ENCODE measurements around the gene METTL14. TPM values are rescaled to one million over a fixed set of nuclear protein-coding genes. Genes with fewer than 3 reads are reported as not detected.
"Not testable (repeated sequence)": the region's sequence is repeated elsewhere in the genome, so short reads cannot be mapped to it uniquely, and the experiment has no call there.

Gene METTL14
- polyA plus RNA-seq (2013, experiment 1 of 2) = 25.0 TPM
- 22.3 TPM for polyA plus RNA-seq (2013, experiment 2 of 2)

GRCh38 chr4:118684873-118685811 lies at the start of gene METTL14:
METTL14 (plus strand) TSS chr4:118685392; CDS start chr4:118685535, 143 bp downstream.
- Histone ChIP-seq H3K27ac (replicated peaks; ENCODE audit: low read length) (peak within 1 kb of the TSS; percentile 66), H3K36me3 (replicated peaks in 1 of 2; ENCODE audit: control insufficient read depth in 2 of 2, insufficient read depth in 2 of 2, low read length in 2 of 2) (peaks cover 3 to 30% of the 10 kb centered on the region in 2 donors), H4K91ac (ENCODE audit: low read depth, low read length, poor library complexity) (no peak within 1 kb of the TSS), H3K4ac (ENCODE audit: low read length) (no peak within 1 kb of the TSS), H3K9ac (ENCODE audit: low read depth, low read length, poor library complexity) (peak within 1 kb of the TSS; percentile 89), H3K79me1 (ENCODE audit: low read depth, low read length) (no peaks in the 10 kb centered on the region), H3K27me3 (ENCODE audit: control insufficient read depth in 3 of 3, insufficient read depth in 3 of 3, low read depth in 1 of 3, low read length in 3 of 3) (no peaks in the 10 kb centered on the region), H4K8ac (ENCODE audit: low read depth, low read length) (no peak within 1 kb of the TSS), H2BK120ac (ENCODE audit: low read depth, low read length) (no peak within 1 kb of the TSS), H2AK5ac (ENCODE audit: low read depth, low read length) (no peak within 1 kb of the TSS), H3K4me3 (ENCODE audit: low read length in 2 of 2) (peak within 1 kb of the TSS; percentile 68 to 90), H2BK15ac (ENCODE audit: low read length) (no peak within 1 kb of the TSS), H3K14ac (ENCODE audit: low read length) (no peak within 1 kb of the TSS), H3K4me2 (ENCODE audit: insufficient read depth, low read length, poor library complexity, severe bottlenecking) (peak within 1 kb of the TSS; percentile 48), H2BK12ac (ENCODE audit: low read length) (no peak within 1 kb of the TSS), H3K9me3 (replicated peaks in 1 of 2; ENCODE audit: control insufficient read depth in 2 of 2, insufficient read depth in 1 of 2, low read depth in 1 of 2, low read length in 2 of 2) (no peaks in the 10 kb centered on the region), H3K18ac (ENCODE audit: low read length) (peak within 1 kb of the TSS; percentile 87), H3K23ac (ENCODE audit: low read depth, low read length, poor library complexity) (no peak within 1 kb of the TSS), H2AFZ (ENCODE audit: low read length) (peak within 1 kb of the TSS; percentile 93), H2BK5ac (ENCODE audit: low read length) (no peak within 1 kb of the TSS), H3K4me1 (ENCODE audit: control insufficient read depth in 2 of 2, insufficient read depth in 1 of 2, low read depth in 1 of 2, low read length in 2 of 2) (peaks cover 1 to 5% of the 10 kb centered on the region in 2 donors)
- peak; percentile 87 for DNase-seq (ENCODE audit: low spot score)
- no CpG with 5 or more reads among the region's 42 CpGs for WGBS, 2 donors (ENCODE audit: extremely low coverage in 2 of 2, insufficient read length in 2 of 2, insufficient replicate concordance in 1 of 2)

GRCh38 chr4:118636126-118636525 lies 49.1 kb upstream of the METTL14 start:
- H2BK15ac ChIP-seq (ENCODE audit: low read length); H4K8ac ChIP-seq (ENCODE audit: low read depth, low read length); H3K9ac ChIP-seq (ENCODE audit: low read depth, low read length, poor library complexity); H2BK120ac ChIP-seq (ENCODE audit: low read depth, low read length); H2BK5ac ChIP-seq (ENCODE audit: low read length); H3K14ac ChIP-seq (ENCODE audit: low read length); H3K79me1 ChIP-seq (ENCODE audit: low read depth, low read length); H3K4me1 ChIP-seq (ENCODE audit: control insufficient read depth in 2 of 2, insufficient read depth in 1 of 2, low read depth in 1 of 2, low read length in 2 of 2); H3K4ac ChIP-seq (ENCODE audit: low read length); DNase-seq (ENCODE audit: low spot score); H3K18ac ChIP-seq (ENCODE audit: low read length); H3K23ac ChIP-seq (ENCODE audit: low read depth, low read length, poor library complexity); H3K27ac ChIP-seq (replicated peaks; ENCODE audit: low read length); H3K9me3 ChIP-seq (replicated peaks in 1 of 2; ENCODE audit: control insufficient read depth in 2 of 2, insufficient read depth in 1 of 2, low read depth in 1 of 2, low read length in 2 of 2); H2AFZ ChIP-seq (ENCODE audit: low read length); H3K27me3 ChIP-seq (ENCODE audit: control insufficient read depth in 3 of 3, insufficient read depth in 3 of 3, low read depth in 1 of 3, low read length in 3 of 3); H3K4me2 ChIP-seq (ENCODE audit: insufficient read depth, low read length, poor library complexity, severe bottlenecking); H4K91ac ChIP-seq (ENCODE audit: low read depth, low read length, poor library complexity); H3K4me3 ChIP-seq (ENCODE audit: low read length in 2 of 2); H2AK5ac ChIP-seq (ENCODE audit: low read depth, low read length); H2BK12ac ChIP-seq (ENCODE audit: low read length): not testable (repeated sequence)
- peaks cover 0 to 18% of the 10 kb centered on the region in 2 donors for H3K36me3 ChIP-seq (replicated peaks in 1 of 2; ENCODE audit: control insufficient read depth in 2 of 2, insufficient read depth in 2 of 2, low read length in 2 of 2)
- no CpG with 5 or more reads among the region's 9 CpGs for WGBS, 2 donors (ENCODE audit: extremely low coverage in 2 of 2, insufficient read length in 2 of 2, insufficient replicate concordance in 1 of 2)

- not testable (repeated sequence) for H3K36me3 ChIP-seq (replicated peaks in 1 of 2; ENCODE audit: control insufficient read depth in 2 of 2, insufficient read depth in 2 of 2, low read length in 2 of 2); H3K79me1 ChIP-seq (ENCODE audit: low read depth, low read length); H3K4me3 ChIP-seq (ENCODE audit: low read length in 2 of 2); H3K14ac ChIP-seq (ENCODE audit: low read length); DNase-seq (ENCODE audit: low spot score); H2BK12ac ChIP-seq (ENCODE audit: low read length); H3K27me3 ChIP-seq (ENCODE audit: control insufficient read depth in 3 of 3, insufficient read depth in 3 of 3, low read depth in 1 of 3, low read length in 3 of 3); H2AK5ac ChIP-seq (ENCODE audit: low read depth, low read length); H3K9ac ChIP-seq (ENCODE audit: low read depth, low read length, poor library complexity); H3K27ac ChIP-seq (replicated peaks; ENCODE audit: low read length); H3K9me3 ChIP-seq (replicated peaks in 1 of 2; ENCODE audit: control insufficient read depth in 2 of 2, insufficient read depth in 1 of 2, low read depth in 1 of 2, low read length in 2 of 2); H3K4ac ChIP-seq (ENCODE audit: low read length); H2BK5ac ChIP-seq (ENCODE audit: low read length); H3K4me1 ChIP-seq (ENCODE audit: control insufficient read depth in 2 of 2, insufficient read depth in 1 of 2, low read depth in 1 of 2, low read length in 2 of 2); H2AFZ ChIP-seq (ENCODE audit: low read length); H2BK120ac ChIP-seq (ENCODE audit: low read depth, low read length); H4K8ac ChIP-seq (ENCODE audit: low read depth, low read length); H3K18ac ChIP-seq (ENCODE audit: low read length); H4K91ac ChIP-seq (ENCODE audit: low read depth, low read length, poor library complexity); H3K4me2 ChIP-seq (ENCODE audit: insufficient read depth, low read length, poor library complexity, severe bottlenecking); H3K23ac ChIP-seq (ENCODE audit: low read depth, low read length, poor library complexity); H2BK15ac ChIP-seq (ENCODE audit: low read length)
- WGBS, 2 donors (ENCODE audit: extremely low coverage in 2 of 2, insufficient read length in 2 of 2, insufficient replicate concordance in 1 of 2) = no CpG with 5 or more reads among the region's 5 CpGs
Observed at GRCh38 chr4:118664665-118665064, 20.5 kb upstream of the METTL14 start.

- H2BK12ac ChIP-seq (ENCODE audit: low read length); H4K8ac ChIP-seq (ENCODE audit: low read depth, low read length); H4K91ac ChIP-seq (ENCODE audit: low read depth, low read length, poor library complexity); H2BK5ac ChIP-seq (ENCODE audit: low read length); H3K79me1 ChIP-seq (ENCODE audit: low read depth, low read length); H3K9ac ChIP-seq (ENCODE audit: low read depth, low read length, poor library complexity); H3K9me3 ChIP-seq (replicated peaks in 1 of 2; ENCODE audit: control insufficient read depth in 2 of 2, insufficient read depth in 1 of 2, low read depth in 1 of 2, low read length in 2 of 2); H3K27ac ChIP-seq (replicated peaks; ENCODE audit: low read length); H2AK5ac ChIP-seq (ENCODE audit: low read depth, low read length); H3K4ac ChIP-seq (ENCODE audit: low read length); H3K4me1 ChIP-seq (ENCODE audit: control insufficient read depth in 2 of 2, insufficient read depth in 1 of 2, low read depth in 1 of 2, low read length in 2 of 2); H2BK15ac ChIP-seq (ENCODE audit: low read length); H2AFZ ChIP-seq (ENCODE audit: low read length); H2BK120ac ChIP-seq (ENCODE audit: low read depth, low read length); H3K18ac ChIP-seq (ENCODE audit: low read length); H3K14ac ChIP-seq (ENCODE audit: low read length); H3K27me3 ChIP-seq (ENCODE audit: control insufficient read depth in 3 of 3, insufficient read depth in 3 of 3, low read depth in 1 of 3, low read length in 3 of 3); H3K36me3 ChIP-seq (replicated peaks in 1 of 2; ENCODE audit: control insufficient read depth in 2 of 2, insufficient read depth in 2 of 2, low read length in 2 of 2); H3K23ac ChIP-seq (ENCODE audit: low read depth, low read length, poor library complexity); H3K4me3 ChIP-seq (ENCODE audit: low read length in 2 of 2); H3K4me2 ChIP-seq (ENCODE audit: insufficient read depth, low read length, poor library complexity, severe bottlenecking): not testable (repeated sequence)
- peak; percentile 76 for DNase-seq (ENCODE audit: low spot score)
- no CpG with 5 or more reads among the region's 1 CpG for WGBS, 2 donors (ENCODE audit: extremely low coverage in 2 of 2, insufficient read length in 2 of 2, insufficient replicate concordance in 1 of 2)
Observed at GRCh38 chr4:118669220-118669619, 16.0 kb upstream of the METTL14 start.

All from neuronal stem cell (in vitro differentiated cells).